CD4-positive, alpha-beta T cell treated with Interleukin-12 subunit alpha and Interleukin-12 subunit beta, for 1 hour (primary cell): ENCODE measurements around the gene SH3RF3.

Experiments
- DNase-seq: peaks from one replicate; pipeline ENCODE4 v3.0.0-alpha.2; 2020

Gene SH3RF3

GRCh38 chr2:109384308-109385271 is 255.6 kb downstream of the SH3RF3 start:
- no peak for DNase-seq

GRCh38 chr2:109385506-109385905 is 256.5 kb downstream of the SH3RF3 start:
- no peak for DNase-seq

GRCh38 chr2:109386004-109386695 is 257.1 kb downstream of the SH3RF3 start:
- DNase-seq, result no peak

DNA sequence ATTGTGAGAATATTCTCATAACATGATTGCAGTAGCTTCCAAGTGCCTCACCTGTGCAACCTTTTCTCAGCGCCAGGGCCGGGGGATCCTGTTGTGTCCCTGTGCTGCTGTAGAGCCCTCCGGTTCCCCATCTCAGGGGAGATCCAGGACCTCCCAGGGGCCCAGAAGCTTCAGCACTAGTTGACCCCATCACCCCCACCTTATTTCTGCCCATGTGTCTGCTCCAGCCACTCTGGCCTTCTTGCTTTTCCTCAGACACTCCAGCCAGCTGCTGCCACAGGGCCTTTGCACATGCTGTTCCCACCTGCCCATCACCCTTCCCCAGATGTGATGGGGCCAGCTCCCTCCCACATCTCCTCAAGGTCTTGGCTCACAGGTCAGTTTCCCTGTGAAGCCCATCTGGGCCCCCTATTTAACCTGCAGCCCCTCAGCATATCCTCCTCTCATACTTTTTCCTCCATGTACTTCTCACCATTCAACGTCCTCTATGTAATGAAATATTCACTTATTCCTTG is 258.3 kb downstream of the SH3RF3 start:
- no peak for DNase-seq

DNA sequence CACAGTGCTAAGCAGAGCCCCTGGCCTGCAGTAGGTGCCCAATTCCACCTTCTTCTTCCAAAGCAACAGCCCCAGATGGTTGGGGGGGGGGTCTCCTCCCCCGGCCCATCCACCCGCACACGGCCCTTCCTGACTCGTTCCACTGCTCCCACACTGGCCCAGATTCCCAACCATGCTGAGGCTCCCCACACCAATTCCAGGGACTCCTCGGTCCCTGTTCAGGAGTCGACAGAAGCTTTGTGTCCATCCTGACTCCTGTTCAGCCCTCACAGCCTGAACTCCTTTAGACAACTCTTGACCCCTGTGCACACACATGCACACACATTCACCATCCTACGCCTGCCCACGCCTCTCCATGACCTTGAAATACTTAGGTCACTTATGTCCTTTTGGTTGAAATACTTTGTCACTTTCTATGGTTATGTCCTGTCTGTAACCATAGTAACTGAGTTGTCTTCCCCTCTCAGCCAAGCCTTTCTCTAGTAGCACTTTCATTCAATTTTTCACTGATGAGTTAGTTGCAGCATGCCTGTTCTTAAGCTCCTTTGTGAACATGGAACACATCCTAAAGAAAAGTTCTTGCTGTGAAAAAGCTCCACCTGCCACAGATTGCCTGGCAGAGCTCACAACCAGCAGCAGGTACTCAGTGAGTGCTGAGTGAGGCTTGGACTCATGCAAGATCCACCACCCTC is 258.9 kb downstream of the SH3RF3 start:
- DNase-seq, result no peak

- DNase-seq, result no peak
These were observed 262.2 kb downstream of the SH3RF3 start for GRCh38 chr2:109391243-109391642.

DNA sequence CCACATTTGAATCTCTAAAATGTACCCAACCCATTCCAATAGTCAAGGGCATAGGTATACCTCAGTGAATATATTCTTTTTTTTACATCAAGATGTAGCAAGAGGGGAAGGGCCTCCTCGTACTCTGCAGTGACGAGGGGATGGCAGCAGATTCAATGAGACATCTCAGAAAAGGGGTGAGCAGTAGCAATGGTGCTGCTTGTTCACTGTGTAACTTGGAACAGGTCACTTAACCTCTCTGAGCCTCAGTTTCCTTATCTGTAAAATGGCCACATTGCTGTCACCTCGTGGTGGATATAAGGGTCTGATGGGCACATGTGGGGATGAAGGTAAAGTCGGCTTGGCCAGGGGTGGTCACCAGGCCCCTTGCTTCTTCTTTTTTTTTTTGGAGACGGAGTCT is 263.1 kb downstream of the SH3RF3 start:
- no peak for DNase-seq

DNA sequence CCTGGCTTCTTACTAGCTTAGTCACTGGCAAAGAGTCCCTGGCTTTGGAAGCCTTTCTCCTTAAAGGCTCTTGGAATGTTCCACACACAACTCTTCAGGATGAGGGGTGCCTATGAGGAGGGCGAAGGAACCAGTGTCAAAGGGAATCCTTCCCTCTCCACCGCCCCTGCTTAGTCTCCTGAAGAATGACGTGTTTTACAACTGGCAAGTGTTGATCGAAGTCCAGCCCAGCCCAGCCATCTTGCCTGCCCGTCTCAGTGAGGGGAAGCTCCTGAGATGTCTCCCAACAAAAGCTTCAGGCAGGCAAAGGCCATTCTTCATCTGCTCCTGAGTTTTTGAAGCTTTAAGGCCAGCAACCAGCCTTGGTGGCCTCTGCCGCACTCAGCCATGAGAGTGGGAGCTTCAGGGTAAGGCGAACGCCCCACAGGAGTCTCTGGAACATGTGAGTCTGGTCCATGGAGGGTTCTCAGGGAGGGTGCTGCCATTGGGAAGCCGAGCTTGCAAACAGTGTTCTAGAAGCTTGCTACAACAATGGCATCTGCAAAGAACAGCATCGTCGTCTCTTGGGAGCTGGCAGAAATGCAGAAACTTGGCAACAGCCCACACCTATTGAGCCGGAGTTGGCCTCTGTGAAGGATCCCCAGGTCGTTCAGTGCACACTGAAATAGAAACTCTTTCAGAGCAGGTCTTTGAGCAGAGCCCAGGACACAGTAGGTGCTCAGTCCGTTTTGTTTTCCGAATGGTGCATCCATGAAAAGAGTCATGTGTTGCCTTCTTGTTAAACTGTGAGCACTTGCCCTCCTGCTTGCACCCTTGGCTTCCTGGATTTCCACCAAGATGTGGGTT is 264.0 kb downstream of the SH3RF3 start:
- no peak for DNase-seq

DNA sequence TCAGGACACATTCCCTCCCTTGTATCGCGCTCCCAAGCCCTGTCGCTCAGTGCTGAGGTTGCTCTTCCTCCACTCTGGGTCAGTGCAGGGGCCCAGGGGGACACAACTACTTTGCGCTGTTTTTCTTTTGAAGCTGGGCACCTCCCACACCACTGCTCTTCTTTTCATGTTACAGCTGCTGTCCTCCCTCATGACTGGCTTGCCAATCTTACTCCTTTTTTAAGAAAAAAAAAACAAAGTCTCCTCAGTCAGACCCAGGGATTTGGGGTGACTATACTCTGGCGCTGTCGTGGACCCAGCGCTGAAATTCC is 264.6 kb downstream of the SH3RF3 start:
- DNase-seq, result no peak

GRCh38 chr2:109395494-109396201 is 266.6 kb downstream of the SH3RF3 start:
- no peak for DNase-seq

- no peak for DNase-seq
These were observed 267.5 kb downstream of the SH3RF3 start for GRCh38 chr2:109396202-109397180.

- DNase-seq, result no peak
These were observed 268.9 kb downstream of the SH3RF3 start for GRCh38 chr2:109397893-109398292.

GRCh38 chr2:109398366-109399015 is 269.5 kb downstream of the SH3RF3 start:
- no peak for DNase-seq

DNA sequence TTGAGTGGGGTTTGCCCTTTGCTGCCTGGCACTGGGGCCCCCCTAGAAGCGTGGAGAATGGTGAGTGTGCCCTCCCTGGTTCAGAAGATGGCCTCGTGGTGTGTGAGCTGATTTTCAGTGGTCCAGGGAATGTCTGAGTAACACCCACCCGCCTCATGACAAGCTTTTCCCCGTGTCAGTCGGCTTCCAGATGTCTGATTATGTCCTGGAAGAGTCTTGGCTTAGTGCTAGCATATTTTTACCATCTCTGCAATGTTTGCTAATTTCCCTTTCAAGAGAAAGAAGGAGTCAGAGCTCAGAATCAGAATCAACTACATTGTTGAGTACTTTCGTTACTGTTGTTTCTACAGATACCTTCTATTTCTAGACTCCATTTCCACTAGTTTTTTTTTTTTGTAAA is 270.1 kb downstream of the SH3RF3 start:
- DNase-seq, result no peak

GRCh38 chr2:109400102-109400501 is 271.1 kb downstream of the SH3RF3 start:
- no peak for DNase-seq

DNA sequence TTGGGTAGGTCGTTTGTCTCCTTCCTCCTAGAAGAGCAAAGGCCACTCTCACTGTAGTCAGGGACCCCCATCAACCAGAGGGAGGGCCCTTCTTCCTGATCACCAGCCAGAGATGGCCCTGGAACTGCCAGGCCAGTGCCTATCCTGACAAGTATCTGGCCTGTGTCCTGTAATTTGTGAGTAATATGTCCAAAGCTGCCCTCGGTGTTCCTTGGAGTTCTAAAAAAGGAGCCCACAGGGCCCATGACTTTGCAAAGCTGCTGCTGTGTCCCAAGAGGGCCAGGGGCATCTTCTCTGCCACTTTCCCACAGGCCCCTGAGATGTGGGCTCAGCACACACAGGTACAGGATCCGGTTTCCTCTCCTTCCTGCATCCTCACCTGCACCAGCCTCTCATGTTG is 272.4 kb downstream of the SH3RF3 start:
- DNase-seq, result no peak

- no peak for DNase-seq
These were observed 273.2 kb downstream of the SH3RF3 start for GRCh38 chr2:109402180-109402579.

GRCh38 chr2:109402980-109403840 is 274.2 kb downstream of the SH3RF3 start:
- no peak for DNase-seq

DNA sequence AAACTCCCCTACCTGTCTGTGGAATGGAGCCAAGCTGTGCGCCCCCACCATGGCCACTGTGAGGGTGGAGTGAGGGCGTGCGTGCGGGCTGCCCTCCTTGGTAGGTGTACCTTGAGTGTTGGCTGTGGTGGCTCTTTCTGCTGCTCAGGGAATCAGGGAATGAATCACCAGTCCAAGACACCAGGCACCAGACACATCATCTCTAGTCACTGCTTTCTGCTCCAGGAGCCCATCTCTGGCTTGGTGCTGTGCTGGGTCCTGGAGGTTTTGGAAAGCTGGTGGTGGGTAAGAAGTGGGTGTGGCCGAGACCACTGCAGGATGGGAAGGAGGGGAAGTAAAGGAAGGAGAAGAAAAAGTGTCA is 274.8 kb downstream of the SH3RF3 start:
- no peak for DNase-seq
